ENCODE results near the gene SIK3. TPM values are rescaled to one million over a fixed set of nuclear protein-coding genes. Genes with fewer than 3 reads are reported as not detected.

The SIK3 gene
- total RNA-seq, 1 experiment from 2014 or later, result 14.5 TPM

DNA sequence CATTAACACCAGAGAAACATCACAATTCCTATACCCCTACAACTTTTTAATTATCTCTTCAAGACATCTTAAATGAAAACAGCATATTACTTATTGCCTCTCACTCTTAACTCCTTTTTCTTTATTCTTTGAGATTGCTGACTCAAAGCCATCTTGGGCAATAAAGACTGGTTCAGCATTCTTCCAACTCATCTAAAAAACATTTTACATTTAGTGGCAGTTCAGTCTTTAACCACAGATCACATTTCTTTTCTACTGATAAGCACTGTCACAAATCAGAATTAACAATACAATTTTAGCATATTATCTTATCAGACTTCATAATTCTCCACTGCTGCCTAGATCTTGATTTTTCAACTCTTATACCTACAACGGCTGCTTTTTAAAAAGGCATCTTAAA, 34.0 kb downstream of the SIK3 start:
- no TSS peak for BruUV-seq (replicated peaks)
- H2AFZ ChIP-seq (ENCODE audit: low read length), result no peak overlapping the region
- no peak; the same call in 1 of the 2 replicates for ATAC-seq
- peak; percentile 47 for DNase-seq
- H3K9me3 ChIP-seq (ENCODE audit: low read length), result no peaks in the 10 kb centered on the region
- no peaks in the 10 kb centered on the region for H3K27me3 ChIP-seq (ENCODE audit: low read length)
- no peak overlapping the region for H3K27ac ChIP-seq (ENCODE audit: low read length)
- peaks cover 82% of the 10 kb centered on the region for H3K79me2 ChIP-seq (ENCODE audit: low read length)
- POLR2A ChIA-PET (ENCODE audit: unreplicated experiment), result no interaction called here
- H3F3A ChIP-seq (ENCODE audit: low read length, unreplicated experiment), result no peaks in the 10 kb centered on the region
- no peak overlapping the region for H3K4me3 ChIP-seq (ENCODE audit: low read length)
- no peak overlapping the region for H3K4me2 ChIP-seq (ENCODE audit: low read length)
- H4K20me1 ChIP-seq (ENCODE audit: low read length), result peaks cover 43% of the 10 kb centered on the region
- intact Hi-C loops (cut with micrococcal nuclease), result no loop called here
- CTCF ChIA-PET, result no interaction called here
- no peak for TF ChIP-seq EZH2 (IDR thresholded peaks at IDR 0.05; ENCODE audit: low read length, unreplicated experiment)
- TF ChIP-seq, protein P1, sequence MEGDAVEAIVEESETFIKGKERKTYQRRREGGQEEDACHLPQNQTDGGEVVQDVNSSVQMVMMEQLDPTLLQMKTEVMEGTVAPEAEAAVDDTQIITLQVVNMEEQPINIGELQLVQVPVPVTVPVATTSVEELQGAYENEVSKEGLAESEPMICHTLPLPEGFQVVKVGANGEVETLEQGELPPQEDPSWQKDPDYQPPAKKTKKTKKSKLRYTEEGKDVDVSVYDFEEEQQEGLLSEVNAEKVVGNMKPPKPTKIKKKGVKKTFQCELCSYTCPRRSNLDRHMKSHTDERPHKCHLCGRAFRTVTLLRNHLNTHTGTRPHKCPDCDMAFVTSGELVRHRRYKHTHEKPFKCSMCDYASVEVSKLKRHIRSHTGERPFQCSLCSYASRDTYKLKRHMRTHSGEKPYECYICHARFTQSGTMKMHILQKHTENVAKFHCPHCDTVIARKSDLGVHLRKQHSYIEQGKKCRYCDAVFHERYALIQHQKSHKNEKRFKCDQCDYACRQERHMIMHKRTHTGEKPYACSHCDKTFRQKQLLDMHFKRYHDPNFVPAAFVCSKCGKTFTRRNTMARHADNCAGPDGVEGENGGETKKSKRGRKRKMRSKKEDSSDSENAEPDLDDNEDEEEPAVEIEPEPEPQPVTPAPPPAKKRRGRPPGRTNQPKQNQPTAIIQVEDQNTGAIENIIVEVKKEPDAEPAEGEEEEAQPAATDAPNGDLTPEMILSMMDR (conservative IDR thresholded peaks at IDR 0.05; ENCODE audit: low read depth, low read length), result no peak
- TF ChIP-seq EZH2phosphoT487 (IDR thresholded peaks at IDR 0.05; ENCODE audit: borderline replicate concordance, low read length), result no peak
- no peak overlapping the region for H3K9ac ChIP-seq (ENCODE audit: low read length)
- H3K36me3 ChIP-seq (ENCODE audit: low read depth, low read length), result no peaks in the 10 kb centered on the region
- no peaks in the 10 kb centered on the region for H3K9me2 ChIP-seq (replicated peaks; ENCODE audit: low read length)
- H3K4me1 ChIP-seq (ENCODE audit: insufficient read depth, low read length), result peaks cover 11% of the 10 kb centered on the region; the same call in 1 of the 2 replicates

DNA sequence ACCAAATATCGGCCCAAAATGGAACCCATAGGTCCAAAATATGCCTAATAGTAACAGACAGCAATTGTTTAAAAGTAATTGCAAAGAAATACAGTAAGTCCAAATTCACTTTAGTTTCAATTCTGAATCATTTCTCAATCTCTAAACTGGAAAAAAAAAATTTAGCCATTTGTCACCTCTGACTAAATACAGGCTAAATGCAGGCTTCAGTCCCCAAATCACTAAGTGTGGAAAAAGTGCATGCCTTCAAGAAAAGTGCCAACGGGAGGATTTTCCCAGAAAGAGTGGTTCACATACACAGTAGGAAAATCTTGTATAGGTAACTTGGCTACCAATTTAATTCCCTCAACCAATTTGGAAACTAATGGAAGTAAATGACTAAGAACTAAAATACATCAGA, 35.7 kb downstream of the SIK3 start:
- no peaks in the 10 kb centered on the region for H3K36me3 ChIP-seq (ENCODE audit: low read depth, low read length)

DNA sequence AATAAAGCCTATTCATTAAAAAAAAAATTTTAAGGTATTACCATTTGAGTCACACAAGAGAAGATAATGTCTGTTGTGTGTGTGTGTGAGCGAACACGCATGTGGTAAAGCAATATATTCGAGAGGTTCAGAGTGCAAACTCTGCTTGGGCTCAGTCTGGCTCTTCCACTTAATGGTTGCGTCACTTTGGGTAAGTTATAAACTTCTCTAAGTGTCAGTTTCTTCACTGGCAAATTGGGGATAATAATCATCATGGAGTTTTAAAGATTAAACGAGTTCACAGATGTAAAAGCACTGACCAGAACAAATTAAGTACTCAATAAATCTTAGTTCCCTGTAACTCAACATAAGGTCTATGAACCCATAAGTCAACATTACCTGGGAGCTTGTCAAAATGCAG, 37.0 kb downstream of the SIK3 start:
- no TSS peak for BruUV-seq (replicated peaks)
- Histone ChIP-seq H3K79me2 (ENCODE audit: low read length) (peaks cover 79% of the 10 kb centered on the region), H4K20me1 (ENCODE audit: low read length) (peaks cover 36% of the 10 kb centered on the region), H3K4me1 (ENCODE audit: insufficient read depth, low read length) (peaks cover 5% of the 10 kb centered on the region; the same call in 1 of the 2 replicates), H3K9me2 (replicated peaks; ENCODE audit: low read length) (no peaks in the 10 kb centered on the region), H3K4me3 (ENCODE audit: low read length) (no peak overlapping the region), H3K4me2 (ENCODE audit: low read length) (no peak overlapping the region), H2AFZ (ENCODE audit: low read length) (no peak overlapping the region), H3K36me3 (ENCODE audit: low read depth, low read length) (no peaks in the 10 kb centered on the region), H3F3A (ENCODE audit: low read length, unreplicated experiment) (no peaks in the 10 kb centered on the region), H3K27ac (ENCODE audit: low read length) (no peak overlapping the region), H3K27me3 (ENCODE audit: low read length) (no peaks in the 10 kb centered on the region), H3K9ac (ENCODE audit: low read length) (no peak overlapping the region), H3K9me3 (ENCODE audit: low read length) (no peaks in the 10 kb centered on the region)
- no peak for TF ChIP-seq EZH2 (IDR thresholded peaks at IDR 0.05; ENCODE audit: low read length, unreplicated experiment)
- no peak for TF ChIP-seq EZH2phosphoT487 (IDR thresholded peaks at IDR 0.05; ENCODE audit: borderline replicate concordance, low read length)
- TF ChIP-seq, protein P1 (conservative IDR thresholded peaks at IDR 0.05; ENCODE audit: low read depth, low read length), result no peak
- no peak for DNase-seq
- intact Hi-C loops (cut with micrococcal nuclease), result no loop called here
- ATAC-seq, result no peak
- ChIA-PET CTCF (no interaction called here), POLR2A (ENCODE audit: unreplicated experiment) (no interaction called here)

More for the DNA sequence above, 35.7 kb downstream of the SIK3 start:
- H3K9ac ChIP-seq (ENCODE audit: low read length), result no peak overlapping the region
- H4K20me1 ChIP-seq (ENCODE audit: low read length), result peaks cover 45% of the 10 kb centered on the region
- no peak overlapping the region for H3K27ac ChIP-seq (ENCODE audit: low read length)
- POLR2A ChIA-PET (ENCODE audit: unreplicated experiment), result no interaction called here
- H2AFZ ChIP-seq (ENCODE audit: low read length), result no peak overlapping the region
- H3K9me2 ChIP-seq (replicated peaks; ENCODE audit: low read length), result no peaks in the 10 kb centered on the region
- no peaks in the 10 kb centered on the region for H3F3A ChIP-seq (ENCODE audit: low read length, unreplicated experiment)
- ATAC-seq (no peak), DNase-seq (no peak)
- CTCF ChIA-PET, result no interaction called here
- H3K4me1 ChIP-seq (ENCODE audit: insufficient read depth, low read length), result peaks cover 5% of the 10 kb centered on the region; the same call in 1 of the 2 replicates
- TF ChIP-seq EZH2 (IDR thresholded peaks at IDR 0.05; ENCODE audit: low read length, unreplicated experiment) (no peak), EZH2phosphoT487 (IDR thresholded peaks at IDR 0.05; ENCODE audit: borderline replicate concordance, low read length) (no peak)
- TF ChIP-seq, protein P1 (conservative IDR thresholded peaks at IDR 0.05; ENCODE audit: low read depth, low read length), result no peak
- BruUV-seq (replicated peaks), result no TSS peak
- H3K4me3 ChIP-seq (ENCODE audit: low read length), result no peak overlapping the region
- H3K9me3 ChIP-seq (ENCODE audit: low read length), result no peaks in the 10 kb centered on the region
- peaks cover 86% of the 10 kb centered on the region for H3K79me2 ChIP-seq (ENCODE audit: low read length)
- intact Hi-C loops (cut with micrococcal nuclease), result no loop called here
- H3K27me3 ChIP-seq (ENCODE audit: low read length), result no peaks in the 10 kb centered on the region
- H3K4me2 ChIP-seq (ENCODE audit: low read length), result no peak overlapping the region
